WI38 (cell line): ENCODE data around the gene EGF.

ENCODE experiments used
- H3K4me3 ChIP-seq: 2 replicates; pipeline ENCODE4 v1.5.1; 2011; ENCODE audit warnings: low read depth, mild to moderate bottlenecking, control low read depth, low read length
- TF ChIP-seq, protein P1 (sequence below): IDR thresholded peaks from 2 replicates; pipeline ENCODE4 v1.5.1; 2012; ENCODE audit warnings: low read depth, mild to moderate bottlenecking, control low read depth, low read length

EGF gene

DNA sequence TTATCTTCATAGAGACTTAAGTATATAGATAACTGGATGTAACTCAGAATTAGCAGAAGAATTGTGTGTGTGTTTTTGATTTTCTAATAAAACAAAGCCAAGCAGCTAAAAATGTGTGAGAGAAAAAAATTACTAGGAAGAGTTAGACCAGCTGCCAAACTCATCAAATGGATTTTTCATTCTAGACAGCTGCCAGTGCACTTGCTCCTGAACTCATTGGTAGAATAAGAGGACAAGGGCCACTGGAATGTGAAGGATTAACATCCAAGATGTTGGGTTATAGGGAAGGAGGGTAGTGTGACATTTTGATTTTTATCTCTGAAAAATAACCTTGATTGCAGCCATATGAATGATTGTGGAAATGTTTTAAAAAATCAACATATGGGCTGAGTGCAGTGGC lies 49.7 kb downstream of the EGF start:
- TF ChIP-seq, protein P1, sequence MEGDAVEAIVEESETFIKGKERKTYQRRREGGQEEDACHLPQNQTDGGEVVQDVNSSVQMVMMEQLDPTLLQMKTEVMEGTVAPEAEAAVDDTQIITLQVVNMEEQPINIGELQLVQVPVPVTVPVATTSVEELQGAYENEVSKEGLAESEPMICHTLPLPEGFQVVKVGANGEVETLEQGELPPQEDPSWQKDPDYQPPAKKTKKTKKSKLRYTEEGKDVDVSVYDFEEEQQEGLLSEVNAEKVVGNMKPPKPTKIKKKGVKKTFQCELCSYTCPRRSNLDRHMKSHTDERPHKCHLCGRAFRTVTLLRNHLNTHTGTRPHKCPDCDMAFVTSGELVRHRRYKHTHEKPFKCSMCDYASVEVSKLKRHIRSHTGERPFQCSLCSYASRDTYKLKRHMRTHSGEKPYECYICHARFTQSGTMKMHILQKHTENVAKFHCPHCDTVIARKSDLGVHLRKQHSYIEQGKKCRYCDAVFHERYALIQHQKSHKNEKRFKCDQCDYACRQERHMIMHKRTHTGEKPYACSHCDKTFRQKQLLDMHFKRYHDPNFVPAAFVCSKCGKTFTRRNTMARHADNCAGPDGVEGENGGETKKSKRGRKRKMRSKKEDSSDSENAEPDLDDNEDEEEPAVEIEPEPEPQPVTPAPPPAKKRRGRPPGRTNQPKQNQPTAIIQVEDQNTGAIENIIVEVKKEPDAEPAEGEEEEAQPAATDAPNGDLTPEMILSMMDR: no peak
- no peak overlapping the region for H3K4me3 ChIP-seq

DNA sequence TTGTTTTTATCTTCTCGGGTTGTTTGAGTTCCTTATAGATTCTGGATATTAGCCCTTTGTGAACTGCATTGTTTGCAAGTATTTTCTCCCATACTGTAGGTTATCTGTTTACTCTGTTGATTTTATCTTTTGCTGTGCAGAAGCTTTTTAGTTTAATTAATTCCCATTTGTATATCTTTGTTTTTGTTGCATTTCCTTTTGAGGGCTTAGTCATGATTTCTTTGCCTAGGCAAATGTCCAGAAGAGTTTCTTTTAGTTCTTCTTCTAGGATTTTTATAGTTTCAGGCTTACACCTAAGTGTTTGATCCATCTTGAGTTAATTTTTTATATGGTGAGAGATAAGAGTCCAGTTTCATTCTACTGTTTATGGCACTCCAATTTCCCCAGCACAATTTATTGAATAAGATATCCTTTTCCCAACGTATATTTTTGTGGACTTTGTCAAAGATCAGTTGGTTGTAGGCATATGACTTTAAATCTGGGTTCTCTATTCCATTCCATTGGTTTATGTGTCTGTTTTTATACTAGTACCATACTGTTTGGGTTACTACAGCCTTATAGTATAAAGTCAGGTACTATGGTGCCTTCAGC lies 54.3 kb downstream of the EGF start:
- H3K4me3 ChIP-seq: no peak overlapping the region
- TF ChIP-seq, protein P1: no peak

DNA sequence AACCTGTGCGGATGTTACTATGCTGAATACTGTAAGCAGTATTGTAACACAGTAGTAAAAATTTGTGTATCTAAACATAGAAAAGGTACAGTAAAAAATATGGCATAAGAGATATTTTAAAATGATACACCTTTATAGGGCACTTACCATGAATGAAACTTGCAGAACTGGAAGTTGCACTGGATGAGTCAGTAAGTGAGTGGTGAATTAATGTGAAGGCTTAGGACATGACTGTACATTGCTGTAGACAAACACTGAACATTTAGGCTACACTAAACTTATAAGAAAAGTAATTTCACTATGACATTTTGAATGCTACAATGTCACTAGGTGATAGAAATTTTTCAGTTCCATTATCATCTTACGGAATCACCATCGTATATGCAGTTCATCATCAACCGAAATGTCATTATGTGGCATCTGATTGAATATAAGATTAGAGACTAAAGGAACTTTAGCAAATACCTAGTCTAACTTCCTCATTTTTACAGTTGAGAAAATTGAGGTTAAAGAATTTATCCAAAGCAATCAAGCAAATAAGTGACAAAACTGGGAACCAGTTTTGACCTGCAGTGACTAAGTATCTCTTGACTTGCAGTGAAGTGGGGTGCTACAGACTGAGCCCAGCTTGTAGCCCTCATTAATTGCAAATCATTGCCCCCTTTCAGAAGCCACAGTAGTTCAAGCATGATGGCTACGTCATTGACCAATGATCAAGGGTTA lies 55.3 kb downstream of the EGF start:
- TF ChIP-seq, protein P1: no peak
- no peak overlapping the region for H3K4me3 ChIP-seq

DNA sequence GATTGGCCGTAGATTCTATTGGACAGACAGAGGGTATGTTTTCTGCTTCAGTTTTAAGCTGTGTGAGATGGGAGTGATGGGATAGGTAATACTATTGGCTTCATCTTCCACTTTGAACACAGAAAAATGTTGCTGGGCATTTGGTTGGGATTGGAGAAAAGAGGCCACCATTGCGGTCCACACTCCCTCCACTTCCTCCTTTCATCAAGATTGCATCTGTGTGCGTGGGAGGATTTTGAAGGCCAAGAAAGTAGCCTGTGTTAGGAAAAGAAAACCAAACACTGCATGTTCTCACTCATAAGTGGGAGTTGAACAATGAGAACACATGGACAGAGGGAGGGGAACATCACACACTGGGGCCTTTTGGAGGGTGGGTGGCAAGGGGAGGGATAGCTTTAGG lies 56.4 kb downstream of the EGF start:
- TF ChIP-seq, protein P1: no peak
- no peak overlapping the region for H3K4me3 ChIP-seq

DNA sequence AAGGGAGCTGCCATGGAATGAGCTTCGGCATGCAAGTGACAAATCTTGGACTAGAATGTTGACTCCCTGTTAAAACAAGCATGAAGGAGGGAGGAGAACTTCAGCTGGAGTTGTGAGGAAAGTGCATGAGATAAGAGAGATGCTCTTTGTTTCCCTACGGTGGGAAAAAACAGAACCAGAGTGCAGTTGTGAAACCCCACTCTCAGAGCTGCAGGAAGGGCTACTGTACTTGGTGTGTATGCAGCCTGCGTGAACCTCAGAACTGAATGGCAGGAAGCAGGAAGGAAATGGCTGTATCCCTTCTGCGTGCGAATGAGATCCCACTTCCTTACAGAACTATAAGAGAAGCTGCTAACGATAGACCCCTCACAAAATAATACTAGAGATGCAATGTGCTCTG lies 57.2 kb downstream of the EGF start:
- H3K4me3 ChIP-seq: no peak overlapping the region
- TF ChIP-seq, protein P1: no peak

DNA sequence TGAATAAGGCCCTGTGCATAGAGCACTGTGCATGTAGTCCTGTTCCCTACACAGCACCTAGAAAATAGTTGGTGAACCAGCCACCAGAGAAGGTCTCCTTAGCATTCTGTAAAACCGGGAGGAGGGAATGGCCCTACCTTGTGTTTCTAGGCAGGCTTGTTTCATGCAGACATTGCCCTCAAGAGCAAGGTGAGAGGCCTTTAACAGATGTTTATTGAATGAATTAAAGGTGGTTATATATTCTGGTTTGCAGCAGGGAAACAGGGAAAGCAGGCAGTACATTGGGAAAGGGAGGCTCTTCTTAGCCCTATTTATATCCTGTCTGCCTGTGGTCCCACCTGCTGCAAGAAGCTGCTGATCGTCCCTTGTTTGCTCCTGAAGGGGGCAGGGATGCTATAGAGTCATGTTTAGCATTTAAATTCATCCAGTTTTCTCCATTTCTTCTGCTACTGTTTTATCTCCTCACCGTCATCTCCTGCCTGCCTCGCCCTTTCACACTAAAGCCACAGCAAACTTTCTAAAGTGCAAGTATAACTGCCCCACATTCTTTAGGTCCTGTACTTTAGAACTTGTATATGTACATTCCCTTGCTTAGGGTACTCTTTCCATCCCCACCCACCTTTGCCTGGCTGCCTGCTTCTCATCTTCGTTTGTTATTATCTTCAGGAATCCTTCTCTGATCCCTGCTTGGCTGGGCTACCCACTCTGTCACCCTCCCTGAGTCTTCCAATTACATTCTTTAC lies 60.3 kb downstream of the EGF start:
- TF ChIP-seq, protein P1: no peak
- H3K4me3 ChIP-seq: no peak overlapping the region

DNA sequence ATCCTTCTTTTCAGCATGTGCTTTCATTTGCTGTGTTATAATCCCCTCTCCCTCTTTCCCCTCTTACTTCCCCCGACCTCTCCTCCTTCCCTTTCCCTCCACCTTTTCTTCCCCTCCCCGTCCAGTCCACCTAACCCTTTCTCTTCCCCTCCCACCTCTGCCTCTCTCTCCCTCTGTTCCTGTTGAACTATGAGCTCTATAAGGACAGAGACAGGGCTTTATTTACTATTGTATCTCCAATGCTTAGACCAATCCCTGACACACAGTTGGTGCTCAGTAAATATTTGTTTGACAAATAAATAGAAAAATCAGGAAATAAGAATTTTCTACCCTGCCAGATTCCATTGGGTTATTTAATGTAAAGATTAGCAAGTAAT lies 60.8 kb downstream of the EGF start:
- TF ChIP-seq, protein P1: no peak
- H3K4me3 ChIP-seq: no peak overlapping the region
